GM12878 (cell line): ENCODE results near the gene IFT88. TPM values are rescaled to one million over a fixed set of nuclear protein-coding genes. Genes with fewer than 3 reads are reported as not detected.

ENCODE experiments used
- ATAC-seq: fragments of 200-7000 bp; cut with Tn5 transposase; 3 replicates; pipeline ENCODE4 v1.9.1; 2020; ENCODE audit warnings: mild to moderate bottlenecking, moderate library complexity
- BruUV-seq: library from RNA; stranded (reverse); fragments of 400-500 nt; replicated peaks from 2 replicates; lab custom pipeline; 2021; lab: Mats Ljungman, UMichigan
- CTCF ChIA-PET: fragments of 300-600 bp; sonication (Branson Sonifier 250); formaldehyde crosslinking; extraction: SDS; loops from one replicate; lab custom pipeline; 2021; ENCODE audit warnings: inconsistent platforms; lab: Yijun Ruan, JAX
- POLR2A ChIA-PET: fragments of 350-600 bp; formaldehyde crosslinking; extraction: SDS; loops from one replicate; lab custom pipeline; 2021; ENCODE audit warnings: inconsistent platforms; lab: Charles Lee
- RAD21 ChIA-PET: fragments of 300-600 bp; sonication (Branson Sonifier 250); formaldehyde crosslinking; loops from one replicate; lab custom pipeline; 2023; ENCODE audit warnings: antibody characterized with exemption; ENCODE audit not compliant: unreplicated experiment; lab: Charles Lee
- SMC1A ChIA-PET: fragments of 300-600 bp; sonication (Branson Sonifier 250); formaldehyde crosslinking; loops from one replicate; lab custom pipeline; 2023; ENCODE audit not compliant: unreplicated experiment, uncharacterized antibody; lab: Charles Lee
- DNase-seq: peaks from one replicate; pipeline ENCODE4 v3.0.0-alpha.2; 2011; ENCODE audit warnings: low read depth, low spot score
- FAIRE-seq: peaks from 3 replicates; lab custom pipeline; 2011; peaks lifted over from hg19 to GRCh38; lab: Jason Lieb, UNC
- H2AFZ ChIP-seq: 2 replicates; pipeline ENCODE4 v1.6.0; 2011; ENCODE audit warnings: low read depth, low read length, control low read depth; ENCODE audit not compliant: control insufficient read depth
- H3K27ac ChIP-seq: 2 replicates; pipeline ENCODE4 v1.5.1; 2011; ENCODE audit warnings: control low read depth; ENCODE audit not compliant: control insufficient read depth, insufficient read depth
- H3K27me3 ChIP-seq, 2 experiments: replicated peaks in 1 of 2; 2 replicates each; pipeline versions ENCODE4 v1.6.0 to v1.6.1; 2011; ENCODE audit warnings: low read length in 1 of 2; ENCODE audit not compliant: control insufficient read depth in 2 of 2, insufficient read depth in 2 of 2
- H3K36me3 ChIP-seq, 2 experiments: 2 replicates each; pipeline ENCODE4 v1.5.1; 2011; ENCODE audit warnings: low read length in 1 of 2; ENCODE audit not compliant: control insufficient read depth in 2 of 2, insufficient read depth in 2 of 2
- H3K4me1 ChIP-seq: 2 replicates; pipeline ENCODE4 v1.6.1; 2011; ENCODE audit warnings: mild to moderate bottlenecking, low read length, moderate library complexity, mixed read lengths; ENCODE audit not compliant: control insufficient read depth, insufficient read depth
- H3K4me2 ChIP-seq: 2 replicates; pipeline ENCODE4 v1.6.0; 2011; ENCODE audit warnings: control low read depth; ENCODE audit not compliant: control insufficient read depth, insufficient read depth
- H3K4me3 ChIP-seq: fragments of 200-600 bp; sonication (generic); 2 replicates; pipeline ENCODE4 v1.5.1; 2016
- H3K79me2 ChIP-seq: 2 replicates; pipeline ENCODE4 v1.6.0; 2011; ENCODE audit warnings: low read length; ENCODE audit not compliant: control insufficient read depth, insufficient read depth
- H3K9ac ChIP-seq: 2 replicates; pipeline ENCODE4 v1.8.0; 2011; ENCODE audit warnings: low read length, control low read depth, mixed read lengths; ENCODE audit not compliant: control insufficient read depth, insufficient read depth
- H3K9me3 ChIP-seq: replicated peaks from 3 replicates; pipeline ENCODE4 v1.5.1; 2011; ENCODE audit warnings: mild to moderate bottlenecking, low read length; ENCODE audit not compliant: control insufficient read depth, insufficient read depth
- H4K20me1 ChIP-seq: 2 replicates; pipeline ENCODE4 v1.6.0; 2011; ENCODE audit not compliant: control insufficient read depth, insufficient read depth
- BMI1 ChIP-seq: fragments of 450-650 bp; IDR thresholded peaks from 2 replicates; pipeline ENCODE4 v1.6.1; 2016; ENCODE audit warnings: mild to moderate bottlenecking, moderate library complexity, borderline replicate concordance
- E2F4 ChIP-seq: IDR thresholded peaks from 2 replicates; pipeline ENCODE4 v1.6.1; 2012; ENCODE audit warnings: low read depth, low read length, improper control_type of control experiment
- EGR1 ChIP-seq, 2 experiments: IDR thresholded peaks; 1 replicate in 1 of 2; 2 replicates in 1 of 2; pipeline ENCODE4 v1.6.1; 2011 to 2012; ENCODE audit warnings: low read depth in 2 of 2, low read length in 2 of 2, borderline replicate concordance in 1 of 2, mild to moderate bottlenecking in 1 of 2, moderate library complexity in 1 of 2
- FOXK2 ChIP-seq: fragments of 450-650 bp; IDR thresholded peaks from 2 replicates; pipeline ENCODE4 v1.6.1; 2017; ENCODE audit warnings: mild to moderate bottlenecking, moderate library complexity
- GABPA ChIP-seq: IDR thresholded peaks from 2 replicates; pipeline ENCODE4 v1.6.1; 2014; ENCODE audit warnings: antibody characterized with exemption, low read depth, mild to moderate bottlenecking, inconsistent platforms
- LARP7 ChIP-seq: fragments of 450-650 bp; IDR thresholded peaks from 2 replicates; pipeline ENCODE4 v1.6.1; 2017; ENCODE audit warnings: mild to moderate bottlenecking
- PAX5 ChIP-seq: IDR thresholded peaks from 2 replicates; pipeline ENCODE4 v1.6.1; 2011; ENCODE audit warnings: low read depth, low read length, borderline replicate concordance
- PBX3 ChIP-seq: IDR thresholded peaks from 2 replicates; pipeline ENCODE4 v1.6.1; 2011; ENCODE audit warnings: mild to moderate bottlenecking, low read depth, low read length, moderate library complexity; ENCODE audit not compliant: insufficient replicate concordance
- SRF ChIP-seq, 2 experiments: IDR thresholded peaks; 2 replicates each; pipeline ENCODE4 v1.6.1; 2011; ENCODE audit warnings: low read depth in 2 of 2, low read length in 2 of 2, mild to moderate bottlenecking in 1 of 2, moderate library complexity in 1 of 2
- TBL1XR1 ChIP-seq: IDR thresholded peaks from 2 replicates; pipeline ENCODE4 v1.6.1; 2012; ENCODE audit warnings: low read depth, low read length, improper control_type of control experiment
- ZBTB33 ChIP-seq: fragments of 450-650 bp; IDR thresholded peaks from 2 replicates; pipeline ENCODE4 v1.6.1; 2017; ENCODE audit warnings: mild to moderate bottlenecking
- WGBS: methylation state at CpG from one replicate; pipeline ENCODE4 v1.1.6; 2016; ENCODE audit warnings: low lambda C conversion rate; ENCODE audit not compliant: insufficient replicate concordance, insufficient coverage; ENCODE audit errors: missing lambda C conversion rate; 5-methylcytosine and 5-hydroxymethylcytosine counted together
- in situ Hi-C: fragments of 300-500 bp; cut with MboI; formaldehyde crosslinking; loops from 9 replicates; pipeline ENCODE4 v1.14.3; 2018; ENCODE audit warnings: mixed read lengths
- intact Hi-C: fragments of 100-400 bp; cut with micrococcal nuclease; formaldehyde crosslinking; loops from one replicate; pipeline ENCODE4 v1.14.2; 2022; ENCODE audit not compliant: unreplicated experiment
- polyA plus RNA-seq, 11 experiments: library from polyadenylated mRNA; depleted of rRNA in 4 of 11; unstranded in 6 of 11; stranded (reverse) in 5 of 11; fragments of >200 nt; fragmentation: Nextera tagmentation in 4 of 11; fragmentation: Illumina TruSeq in 1 of 11; extraction: Ambion mirVana in 4 of 11; extraction: Trizol in 1 of 11; gene quantifications; 1 replicate in 1 of 11; 2 replicates in 10 of 11; pipeline versions ENCODE4 v1.2.1 to v1.2.3, GENCODE V29; 2011 to 2016; ENCODE audit warnings: inconsistent platforms in 2 of 11, missing spikeins in 2 of 11, low read depth in 1 of 11
- total RNA-seq, 4 experiments: library from RNA; depleted of rRNA in 3 of 4; stranded (reverse); fragments of >200 nt in 3 of 4; fragmentation: Illumina TruSeq in 1 of 4; extraction: Trizol in 1 of 4; gene quantifications; 2 replicates each; pipeline versions ENCODE4 v1.2.1 to v1.2.3, GENCODE V29; 2013 to 2021
- TF ChIP-seq, protein P1 (sequence below): IDR thresholded peaks from 2 replicates; pipeline ENCODE4 v1.6.1; 2011; ENCODE audit warnings: borderline replicate concordance, low read depth, mild to moderate bottlenecking, moderate library complexity, mixed read lengths, low read length; ENCODE audit not compliant: insufficient read depth; ENCODE audit errors: extremely low read length
- TF ChIP-seq, protein P2 (sequence below): fragments of 450-650 bp; IDR thresholded peaks from 2 replicates; pipeline ENCODE4 v1.6.1; 2017; ENCODE audit warnings: antibody characterized with exemption, mild to moderate bottlenecking, moderate library complexity
- TF ChIP-seq, protein P3 (sequence below): fragments of 450-650 bp; IDR thresholded peaks from 2 replicates; pipeline ENCODE4 v1.6.1; 2016; ENCODE audit warnings: mild to moderate bottlenecking

Gene IFT88
- total and polyA plus RNA-seq, 10 of the 15 experiments (the other 5 are each of a cell fraction or from before 2014, with no cell fraction given), result 2.9 to 5.6 (median 4.1) TPM

DNA sequence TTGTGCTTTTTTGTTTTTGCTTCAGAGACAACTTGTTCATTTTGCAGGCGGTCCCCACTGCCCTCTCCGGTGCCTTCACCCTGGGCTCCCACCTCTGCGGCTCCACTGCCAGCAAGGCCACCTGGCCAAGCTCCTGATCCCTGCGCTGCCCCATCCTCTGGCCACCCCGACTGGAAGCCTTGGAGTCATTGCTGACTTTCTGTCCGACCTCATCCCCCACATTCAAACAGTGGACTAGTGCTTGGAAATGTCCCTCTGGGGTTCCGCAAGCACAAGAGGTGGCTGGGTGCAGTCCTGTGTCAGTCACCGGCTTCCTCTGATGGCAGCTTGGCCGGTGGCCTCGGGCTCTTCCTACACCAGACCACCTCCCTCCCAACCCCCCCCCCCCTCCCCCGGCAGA lies 153.5 kb downstream of the IFT88 start (continued):
- TF ChIP-seq, protein P1, sequence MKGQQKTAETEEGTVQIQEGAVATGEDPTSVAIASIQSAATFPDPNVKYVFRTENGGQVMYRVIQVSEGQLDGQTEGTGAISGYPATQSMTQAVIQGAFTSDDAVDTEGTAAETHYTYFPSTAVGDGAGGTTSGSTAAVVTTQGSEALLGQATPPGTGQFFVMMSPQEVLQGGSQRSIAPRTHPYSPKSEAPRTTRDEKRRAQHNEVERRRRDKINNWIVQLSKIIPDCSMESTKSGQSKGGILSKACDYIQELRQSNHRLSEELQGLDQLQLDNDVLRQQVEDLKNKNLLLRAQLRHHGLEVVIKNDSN, result no peak
- no peak for TF ChIP-seq EGR1 (IDR thresholded peaks at IDR 0.05; ENCODE audit: borderline replicate concordance in 1 of 2, low read depth in 2 of 2, low read length in 2 of 2)
- no peak for TF ChIP-seq TBL1XR1
- TF ChIP-seq GABPA, result no peak
- no peak for TF ChIP-seq PBX3
- TF ChIP-seq, protein P2, sequence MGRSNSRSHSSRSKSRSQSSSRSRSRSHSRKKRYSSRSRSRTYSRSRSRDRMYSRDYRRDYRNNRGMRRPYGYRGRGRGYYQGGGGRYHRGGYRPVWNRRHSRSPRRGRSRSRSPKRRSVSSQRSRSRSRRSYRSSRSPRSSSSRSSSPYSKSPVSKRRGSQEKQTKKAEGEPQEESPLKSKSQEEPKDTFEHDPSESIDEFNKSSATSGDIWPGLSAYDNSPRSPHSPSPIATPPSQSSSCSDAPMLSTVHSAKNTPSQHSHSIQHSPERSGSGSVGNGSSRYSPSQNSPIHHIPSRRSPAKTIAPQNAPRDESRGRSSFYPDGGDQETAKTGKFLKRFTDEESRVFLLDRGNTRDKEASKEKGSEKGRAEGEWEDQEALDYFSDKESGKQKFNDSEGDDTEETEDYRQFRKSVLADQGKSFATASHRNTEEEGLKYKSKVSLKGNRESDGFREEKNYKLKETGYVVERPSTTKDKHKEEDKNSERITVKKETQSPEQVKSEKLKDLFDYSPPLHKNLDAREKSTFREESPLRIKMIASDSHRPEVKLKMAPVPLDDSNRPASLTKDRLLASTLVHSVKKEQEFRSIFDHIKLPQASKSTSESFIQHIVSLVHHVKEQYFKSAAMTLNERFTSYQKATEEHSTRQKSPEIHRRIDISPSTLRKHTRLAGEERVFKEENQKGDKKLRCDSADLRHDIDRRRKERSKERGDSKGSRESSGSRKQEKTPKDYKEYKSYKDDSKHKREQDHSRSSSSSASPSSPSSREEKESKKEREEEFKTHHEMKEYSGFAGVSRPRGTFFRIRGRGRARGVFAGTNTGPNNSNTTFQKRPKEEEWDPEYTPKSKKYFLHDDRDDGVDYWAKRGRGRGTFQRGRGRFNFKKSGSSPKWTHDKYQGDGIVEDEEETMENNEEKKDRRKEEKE, result no peak

DNA sequence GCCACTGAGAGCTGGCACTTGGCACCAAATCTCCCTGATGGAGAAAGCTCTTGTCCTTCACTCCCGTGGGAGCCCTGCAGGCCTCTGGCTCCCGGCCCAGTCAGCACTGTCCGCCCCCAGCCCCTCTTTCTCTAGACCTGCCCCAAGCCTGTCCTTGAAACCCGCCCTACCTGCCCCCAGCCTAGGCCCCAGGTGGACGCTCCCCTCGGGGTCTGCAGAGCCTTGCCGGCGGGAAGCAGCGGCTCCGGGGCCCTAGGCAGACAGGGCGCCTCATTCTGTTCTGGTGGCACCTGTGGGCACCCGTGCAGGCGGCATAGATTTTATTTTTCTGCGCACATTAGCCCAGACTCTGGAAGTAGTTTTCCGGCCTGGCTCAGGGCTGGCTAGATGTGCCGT lies 154.1 kb downstream of the IFT88 start:
- POLR2A ChIA-PET, result no interaction called here
- FAIRE-seq, result no peak
- DNase-seq, result no peak
- Histone ChIP-seq H3K4me1 (no peaks in the 10 kb centered on the region), H3K36me3 (no peaks in the 10 kb centered on the region), H3K27me3 (peaks cover 0 to 3% of the 10 kb centered on the region in 2 experiments; a peak in 3 of 4 replicates), H3K9me3 (no peaks in the 10 kb centered on the region), H3K9ac (no peak overlapping the region), H3K4me3 (no peak overlapping the region), H2AFZ (no peak overlapping the region), H3K27ac (no peak overlapping the region), H4K20me1 (no peaks in the 10 kb centered on the region), H3K79me2 (no peaks in the 10 kb centered on the region), H3K4me2 (no peak overlapping the region)
- TF ChIP-seq SRF (IDR thresholded peaks at IDR 0.05; ENCODE audit: low read depth in 2 of 2, low read length in 2 of 2), result no peak
- TF ChIP-seq FOXK2, result no peak
- no peak for TF ChIP-seq PAX5
- TF ChIP-seq, protein P3, sequence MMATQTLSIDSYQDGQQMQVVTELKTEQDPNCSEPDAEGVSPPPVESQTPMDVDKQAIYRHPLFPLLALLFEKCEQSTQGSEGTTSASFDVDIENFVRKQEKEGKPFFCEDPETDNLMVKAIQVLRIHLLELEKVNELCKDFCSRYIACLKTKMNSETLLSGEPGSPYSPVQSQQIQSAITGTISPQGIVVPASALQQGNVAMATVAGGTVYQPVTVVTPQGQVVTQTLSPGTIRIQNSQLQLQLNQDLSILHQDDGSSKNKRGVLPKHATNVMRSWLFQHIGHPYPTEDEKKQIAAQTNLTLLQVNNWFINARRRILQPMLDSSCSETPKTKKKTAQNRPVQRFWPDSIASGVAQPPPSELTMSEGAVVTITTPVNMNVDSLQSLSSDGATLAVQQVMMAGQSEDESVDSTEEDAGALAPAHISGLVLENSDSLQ, result no peak
- TF ChIP-seq BMI1, result no peak
- TF ChIP-seq ZBTB33, result no peak
- TF ChIP-seq E2F4, result no peak
- no peak for TF ChIP-seq LARP7
- no peak for ATAC-seq
- RAD21 ChIA-PET, result no interaction called here
- SMC1A ChIA-PET, result no interaction called here
- intact Hi-C loops (no loop called here), in situ Hi-C loops (no loop called here)
- BruUV-seq, result no TSS peak
- CTCF ChIA-PET, result interaction anchor here (1.8 kb wide), 1 partner anchor 9 kb away, joined by 5 read pairs; no protein-coding TSS in a partner anchor
- WGBS, result 77% methylated on average over 16 of the region's 16 CpGs
